IMR-90 (cell line): ENCODE data around the gene EED. TPM values are rescaled to one million over a fixed set of nuclear protein-coding genes. Genes with fewer than 3 reads are reported as not detected.

Experiments used
- ATAC-seq: fragments of 200-7000 bp; cut with Tn5 transposase; 2 replicates; pipeline ENCODE4 v1.9.1; 2020; ENCODE audit warnings: low read depth, mild to moderate bottlenecking, moderate library complexity
- BruUV-seq: library from RNA; stranded (reverse); fragments of 400-500 nt; replicated peaks from 2 replicates; lab custom pipeline; 2021; lab: Mats Ljungman, UMichigan
- CTCF ChIA-PET: fragments of 300-600 bp; formaldehyde crosslinking; extraction: SDS; loops from one replicate; lab custom pipeline; 2021; ENCODE audit warnings: antibody characterized with exemption; lab: Yijun Ruan, JAX
- POLR2A ChIA-PET: fragments of 300-600 bp; sonication (Branson Sonifier 250); formaldehyde crosslinking; loops from one replicate; lab custom pipeline; 2022; ENCODE audit warnings: antibody characterized with exemption; ENCODE audit not compliant: unreplicated experiment; lab: Charles Lee
- DNase-seq: peaks from one replicate; pipeline ENCODE4 v3.0.0; 2013
- H2AFZ ChIP-seq: replicated peaks from 2 replicates; pipeline ENCODE3; 2013; ENCODE audit warnings: low read length, mild to moderate bottlenecking; ENCODE audit not compliant: poor library complexity
- H2AK5ac ChIP-seq: 2 replicates; pipeline ENCODE4 v1.6.1; 2013; ENCODE audit warnings: low read depth, low read length, inconsistent platforms
- H2AK9ac ChIP-seq: replicated peaks from 2 replicates; pipeline ENCODE3; 2013; ENCODE audit warnings: mild to moderate bottlenecking, low read depth, low read length, moderate library complexity; ENCODE audit not compliant: poor library complexity
- H2BK120ac ChIP-seq: 2 replicates; pipeline ENCODE4 v1.6.1; 2013; ENCODE audit warnings: low read depth, low read length, inconsistent platforms
- H2BK15ac ChIP-seq: 3 replicates; pipeline ENCODE4 v1.6.1; 2013; ENCODE audit warnings: low read depth, low read length, inconsistent platforms
- H2BK20ac ChIP-seq: 2 replicates; pipeline ENCODE4 v1.6.1; 2013; ENCODE audit warnings: low read depth, mild to moderate bottlenecking, inconsistent platforms, low read length, moderate library complexity
- H2BK5ac ChIP-seq: 2 replicates; pipeline ENCODE4 v1.6.1; 2013; ENCODE audit warnings: mild to moderate bottlenecking, low read depth, low read length, inconsistent platforms; ENCODE audit not compliant: poor library complexity, severe bottlenecking
- H3K14ac ChIP-seq: replicated peaks from 2 replicates; pipeline ENCODE4 v1.6.1; 2013; ENCODE audit warnings: low read depth, low read length, inconsistent platforms
- H3K18ac ChIP-seq: 2 replicates; pipeline ENCODE4 v1.6.1; 2013; ENCODE audit warnings: low read depth, low read length, control low read depth
- H3K23ac ChIP-seq: 2 replicates; pipeline ENCODE4 v1.6.1; 2013; ENCODE audit warnings: low read depth, low read length, inconsistent platforms
- H3K27ac ChIP-seq: 2 replicates; pipeline ENCODE4 v1.5.1; 2013; ENCODE audit warnings: mild to moderate bottlenecking, control low read depth, low read length; ENCODE audit not compliant: insufficient read depth
- H3K27me3 ChIP-seq: 2 replicates; pipeline ENCODE4 v1.6.1; 2013; ENCODE audit warnings: low read length; ENCODE audit not compliant: control insufficient read depth, insufficient read depth
- H3K36me3 ChIP-seq: 2 replicates; pipeline ENCODE4 v1.6.1; 2013; ENCODE audit warnings: low read length, mixed read lengths; ENCODE audit not compliant: control insufficient read depth, insufficient read depth
- H3K4ac ChIP-seq: 2 replicates; pipeline ENCODE4 v1.6.1; 2013; ENCODE audit warnings: low read depth, low read length, inconsistent platforms
- H3K4me1 ChIP-seq: 2 replicates; pipeline ENCODE4 v1.6.1; 2013; ENCODE audit warnings: low read length, mixed read lengths; ENCODE audit not compliant: control insufficient read depth, insufficient read depth
- H3K4me2 ChIP-seq: 2 replicates; pipeline ENCODE4 v1.6.1; 2013; ENCODE audit warnings: low read depth, mild to moderate bottlenecking, control low read depth, low read length, moderate library complexity
- H3K4me3 ChIP-seq: 2 replicates; pipeline ENCODE4 v1.5.1; 2013; ENCODE audit warnings: low read depth, mild to moderate bottlenecking, control low read depth, low read length, moderate library complexity; ENCODE audit not compliant: insufficient read depth
- H3K56ac ChIP-seq: 2 replicates; pipeline ENCODE4 v1.6.1; 2013; ENCODE audit warnings: low read length, inconsistent platforms; ENCODE audit not compliant: insufficient read depth; ENCODE audit errors: extremely low read depth
- H3K79me1 ChIP-seq, 2 experiments: 2 replicates each; pipeline ENCODE4 v1.6.1; 2013; ENCODE audit warnings: low read length in 2 of 2, inconsistent platforms in 1 of 2, low read depth in 1 of 2
- H3K9ac ChIP-seq: 2 replicates; pipeline ENCODE4 v1.6.1; 2013; ENCODE audit warnings: low read depth, low read length, control low read depth
- H3K9me1 ChIP-seq: 2 replicates; pipeline ENCODE4 v1.6.1; 2013; ENCODE audit warnings: low read length, inconsistent platforms; ENCODE audit not compliant: insufficient read depth
- H3K9me3 ChIP-seq: 2 replicates; pipeline ENCODE4 v1.6.1; 2013; ENCODE audit warnings: low read length; ENCODE audit not compliant: control insufficient read depth, insufficient read depth
- H4K20me1 ChIP-seq: 2 replicates; pipeline ENCODE4 v1.6.1; 2013; ENCODE audit warnings: low read length, inconsistent platforms; ENCODE audit not compliant: insufficient read depth
- H4K5ac ChIP-seq: 2 replicates; pipeline ENCODE4 v1.6.1; 2013; ENCODE audit warnings: mild to moderate bottlenecking, low read depth, low read length, control low read depth
- H4K8ac ChIP-seq, 2 experiments: 2 replicates each; pipeline ENCODE4 v1.6.1; 2013; ENCODE audit warnings: low read depth in 2 of 2, low read length in 2 of 2, control low read depth in 1 of 2, inconsistent platforms in 1 of 2
- H4K91ac ChIP-seq: 2 replicates; pipeline ENCODE4 v1.6.1; 2013; ENCODE audit warnings: low read depth, low read length, inconsistent platforms; ENCODE audit not compliant: insufficient read depth
- BHLHE40 ChIP-seq: fragments of 150-350 bp; IDR thresholded peaks from 2 replicates; pipeline ENCODE4 v1.6.1; 2016; ENCODE audit warnings: mild to moderate bottlenecking, low read depth, low read length
- CEBPB ChIP-seq: IDR thresholded peaks from 2 replicates; pipeline ENCODE4 v1.6.1; 2012; ENCODE audit warnings: low read depth, low read length, improper control_type of control experiment
- CHD1 ChIP-seq: IDR thresholded peaks from 2 replicates; pipeline ENCODE4 v1.6.1; 2012; ENCODE audit warnings: low read depth, low read length, improper control_type of control experiment
- FOS ChIP-seq: fragments of 150-350 bp; IDR thresholded peaks from 2 replicates; pipeline ENCODE4 v1.6.1; 2016; ENCODE audit warnings: low read depth, low read length
- MAFK ChIP-seq: IDR thresholded peaks from 2 replicates; pipeline ENCODE4 v1.6.1; 2012; ENCODE audit warnings: low read depth, low read length, improper control_type of control experiment
- MAZ ChIP-seq: IDR thresholded peaks from 2 replicates; pipeline ENCODE4 v1.6.1; 2012; ENCODE audit warnings: low read depth, mild to moderate bottlenecking, low read length, improper control_type of control experiment, moderate library complexity, borderline replicate concordance
- MXI1 ChIP-seq: IDR thresholded peaks from 2 replicates; pipeline ENCODE4 v1.6.1; 2012; ENCODE audit warnings: low read depth, mild to moderate bottlenecking, low read length, moderate library complexity, borderline replicate concordance
- NFE2L2 ChIP-seq: fragments of 150-350 bp; IDR thresholded peaks from 2 replicates; pipeline ENCODE4 v1.6.1; 2016; ENCODE audit warnings: low read depth, mild to moderate bottlenecking, low read length
- POLR2A ChIP-seq: IDR thresholded peaks from 2 replicates; pipeline ENCODE4 v1.6.1; 2012; ENCODE audit warnings: mild to moderate bottlenecking, low read depth, low read length
- RAD21 ChIP-seq: IDR thresholded peaks from 2 replicates; pipeline ENCODE4 v1.6.1; 2012; ENCODE audit warnings: low read length, improper control_type of control experiment
- RCOR1 ChIP-seq: IDR thresholded peaks from 2 replicates; pipeline ENCODE4 v1.6.1; 2012; ENCODE audit warnings: mild to moderate bottlenecking, low read length, improper control_type of control experiment; ENCODE audit not compliant: insufficient replicate concordance
- RFX5 ChIP-seq: IDR thresholded peaks from 2 replicates; pipeline ENCODE4 v1.8.0; 2012; ENCODE audit warnings: low read depth, mild to moderate bottlenecking, low read length, moderate library complexity
- SMC3 ChIP-seq: fragments of 150-350 bp; IDR thresholded peaks from 2 replicates; pipeline ENCODE4 v1.6.1; 2016; ENCODE audit warnings: low read depth, mild to moderate bottlenecking, antibody characterized with exemption, low read length, moderate library complexity
- dilution Hi-C: fragments of 300-500 bp; cut with HindIII; formaldehyde crosslinking; loops from one replicate; pipeline ENCODE4 v1.14.3; 2018; ENCODE audit warnings: low sequenced_read_pairs; ENCODE audit not compliant: unreplicated experiment
- in situ Hi-C: fragments of 300-500 bp; cut with MboI; formaldehyde crosslinking; loops from 3 replicates; pipeline ENCODE4 v1.14.3; 2019; ENCODE audit warnings: low sequenced_read_pairs, inconsistent platforms, mixed read lengths
- intact Hi-C: fragments of 100-400 bp; cut with micrococcal nuclease; formaldehyde crosslinking; loops from 2 replicates; pipeline ENCODE4 v1.10.0; 2022
- polyA plus RNA-seq, 3 experiments: library from polyadenylated mRNA; depleted of rRNA; stranded (reverse); fragments of >200 nt; gene quantifications; 2 replicates each; pipeline ENCODE4 v1.2.3, GENCODE V29; 2012; ENCODE audit warnings: low replicate concordance in 1 of 3
- total RNA-seq: library from RNA; depleted of rRNA; stranded (reverse); fragments of >200 nt; gene quantifications from 2 replicates; pipeline ENCODE4 v1.2.3, GENCODE V29; 2012
- TF ChIP-seq, protein P1 (sequence below): fragments of 150-350 bp; IDR thresholded peaks from 2 replicates; pipeline ENCODE4 v1.6.1; 2017; ENCODE audit warnings: mild to moderate bottlenecking, antibody characterized with exemption, low read length, low read depth
- TF ChIP-seq, protein P2 (sequence below): conservative IDR thresholded peaks from 2 replicates; pipeline ENCODE4 v1.5.1; 2012; ENCODE audit warnings: mild to moderate bottlenecking, low read depth, low read length, improper control_type of control experiment
- TF ChIP-seq, protein P3 (sequence below): fragments of 150-350 bp; IDR thresholded peaks from 2 replicates; pipeline ENCODE4 v1.6.1; 2016; ENCODE audit warnings: low read depth, mild to moderate bottlenecking, low read length, moderate library complexity, borderline replicate concordance

EED gene
- total and polyA plus RNA-seq, 2 of the 4 experiments (the other 2 are of a cell fraction) = 11.1 to 11.5 TPM

DNA sequence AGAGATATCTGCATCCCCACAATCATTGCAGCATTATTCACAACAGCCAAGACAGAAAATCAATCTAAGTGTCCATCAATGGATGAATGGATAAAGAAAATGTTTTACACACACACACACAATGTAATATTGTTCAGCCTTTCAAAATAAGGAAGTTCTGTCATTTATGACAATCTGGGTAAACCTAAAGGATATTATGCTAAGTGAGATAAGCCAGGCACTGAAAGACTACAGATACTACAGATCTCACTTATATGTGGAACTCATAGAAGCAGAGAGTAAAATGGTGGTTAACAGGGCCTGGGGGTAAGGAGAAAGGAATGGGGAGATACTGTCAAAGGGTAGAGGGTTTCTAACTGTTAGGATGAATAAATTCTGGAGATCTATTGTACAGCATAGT is 36.0 kb upstream of the EED start:
- Histone ChIP-seq H3K9me3 (no peaks in the 10 kb centered on the region), H3K56ac (no peak overlapping the region), H3K4me2 (no peak overlapping the region), H3K14ac (no peak overlapping the region), H2AK9ac (no peak overlapping the region), H3K23ac (no peak overlapping the region), H2AK5ac (no peak overlapping the region), H3K4me3 (no peak overlapping the region), H3K9me1 (no peaks in the 10 kb centered on the region), H2BK15ac (no peak overlapping the region), H3K79me1 (no peaks in the 10 kb centered on the region), H4K20me1 (no peaks in the 10 kb centered on the region), H3K9ac (no peak overlapping the region), H3K27ac (no peak overlapping the region), H4K5ac (no peak overlapping the region), H2BK20ac (no peak overlapping the region), H3K4me1 (no peaks in the 10 kb centered on the region), H3K4ac (no peak overlapping the region), H2BK120ac (no peak overlapping the region), H4K8ac (no peak overlapping the region), H4K91ac (no peak overlapping the region), H2BK5ac (no peak overlapping the region), H2AFZ (no peak overlapping the region), H3K27me3 (no peaks in the 10 kb centered on the region), H3K36me3 (no peaks in the 10 kb centered on the region), H3K18ac (no peak overlapping the region)
- ChIA-PET CTCF (interaction anchor here (0.6 to 0.8 kb wide), 2 partner anchors 10 to 15 kb away, joined by 3 read pairs; no protein-coding TSS in a partner anchor), POLR2A (no interaction called here)
- TF ChIP-seq RCOR1 = no peak
- no peak for TF ChIP-seq MXI1
- no peak for TF ChIP-seq NFE2L2
- TF ChIP-seq, protein P1, sequence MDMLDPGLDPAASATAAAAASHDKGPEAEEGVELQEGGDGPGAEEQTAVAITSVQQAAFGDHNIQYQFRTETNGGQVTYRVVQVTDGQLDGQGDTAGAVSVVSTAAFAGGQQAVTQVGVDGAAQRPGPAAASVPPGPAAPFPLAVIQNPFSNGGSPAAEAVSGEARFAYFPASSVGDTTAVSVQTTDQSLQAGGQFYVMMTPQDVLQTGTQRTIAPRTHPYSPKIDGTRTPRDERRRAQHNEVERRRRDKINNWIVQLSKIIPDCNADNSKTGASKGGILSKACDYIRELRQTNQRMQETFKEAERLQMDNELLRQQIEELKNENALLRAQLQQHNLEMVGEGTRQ = no peak
- TF ChIP-seq SMC3 = no peak
- TF ChIP-seq, protein P2, sequence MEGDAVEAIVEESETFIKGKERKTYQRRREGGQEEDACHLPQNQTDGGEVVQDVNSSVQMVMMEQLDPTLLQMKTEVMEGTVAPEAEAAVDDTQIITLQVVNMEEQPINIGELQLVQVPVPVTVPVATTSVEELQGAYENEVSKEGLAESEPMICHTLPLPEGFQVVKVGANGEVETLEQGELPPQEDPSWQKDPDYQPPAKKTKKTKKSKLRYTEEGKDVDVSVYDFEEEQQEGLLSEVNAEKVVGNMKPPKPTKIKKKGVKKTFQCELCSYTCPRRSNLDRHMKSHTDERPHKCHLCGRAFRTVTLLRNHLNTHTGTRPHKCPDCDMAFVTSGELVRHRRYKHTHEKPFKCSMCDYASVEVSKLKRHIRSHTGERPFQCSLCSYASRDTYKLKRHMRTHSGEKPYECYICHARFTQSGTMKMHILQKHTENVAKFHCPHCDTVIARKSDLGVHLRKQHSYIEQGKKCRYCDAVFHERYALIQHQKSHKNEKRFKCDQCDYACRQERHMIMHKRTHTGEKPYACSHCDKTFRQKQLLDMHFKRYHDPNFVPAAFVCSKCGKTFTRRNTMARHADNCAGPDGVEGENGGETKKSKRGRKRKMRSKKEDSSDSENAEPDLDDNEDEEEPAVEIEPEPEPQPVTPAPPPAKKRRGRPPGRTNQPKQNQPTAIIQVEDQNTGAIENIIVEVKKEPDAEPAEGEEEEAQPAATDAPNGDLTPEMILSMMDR = no peak
- TF ChIP-seq, protein P3, sequence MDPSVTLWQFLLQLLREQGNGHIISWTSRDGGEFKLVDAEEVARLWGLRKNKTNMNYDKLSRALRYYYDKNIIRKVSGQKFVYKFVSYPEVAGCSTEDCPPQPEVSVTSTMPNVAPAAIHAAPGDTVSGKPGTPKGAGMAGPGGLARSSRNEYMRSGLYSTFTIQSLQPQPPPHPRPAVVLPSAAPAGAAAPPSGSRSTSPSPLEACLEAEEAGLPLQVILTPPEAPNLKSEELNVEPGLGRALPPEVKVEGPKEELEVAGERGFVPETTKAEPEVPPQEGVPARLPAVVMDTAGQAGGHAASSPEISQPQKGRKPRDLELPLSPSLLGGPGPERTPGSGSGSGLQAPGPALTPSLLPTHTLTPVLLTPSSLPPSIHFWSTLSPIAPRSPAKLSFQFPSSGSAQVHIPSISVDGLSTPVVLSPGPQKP = no peak
- TF ChIP-seq POLR2A = no peak
- TF ChIP-seq FOS = no peak
- TF ChIP-seq CEBPB = no peak
- TF ChIP-seq MAFK = no peak
- TF ChIP-seq BHLHE40 = no peak
- no peak for TF ChIP-seq MAZ
- no peak for TF ChIP-seq RFX5
- no peak for TF ChIP-seq CHD1
- TF ChIP-seq RAD21 = no peak
- dilution Hi-C loops (no loop called here), intact Hi-C loops (no loop called here), in situ Hi-C loops (loop anchor here (25.0 kb wide), 1 partner anchor 171 kb away; no protein-coding TSS in a partner anchor)
- ATAC-seq = no peak
- no peak for DNase-seq
- BruUV-seq = no TSS peak
